Measurements from ENCODE around the gene SGSM1. TPM values are rescaled to one million over a fixed set of nuclear protein-coding genes. Genes with fewer than 3 reads are reported as not detected.

Gene SGSM1
- total RNA-seq, 1 experiment from 2014 or later: 4.3 TPM

DNA sequence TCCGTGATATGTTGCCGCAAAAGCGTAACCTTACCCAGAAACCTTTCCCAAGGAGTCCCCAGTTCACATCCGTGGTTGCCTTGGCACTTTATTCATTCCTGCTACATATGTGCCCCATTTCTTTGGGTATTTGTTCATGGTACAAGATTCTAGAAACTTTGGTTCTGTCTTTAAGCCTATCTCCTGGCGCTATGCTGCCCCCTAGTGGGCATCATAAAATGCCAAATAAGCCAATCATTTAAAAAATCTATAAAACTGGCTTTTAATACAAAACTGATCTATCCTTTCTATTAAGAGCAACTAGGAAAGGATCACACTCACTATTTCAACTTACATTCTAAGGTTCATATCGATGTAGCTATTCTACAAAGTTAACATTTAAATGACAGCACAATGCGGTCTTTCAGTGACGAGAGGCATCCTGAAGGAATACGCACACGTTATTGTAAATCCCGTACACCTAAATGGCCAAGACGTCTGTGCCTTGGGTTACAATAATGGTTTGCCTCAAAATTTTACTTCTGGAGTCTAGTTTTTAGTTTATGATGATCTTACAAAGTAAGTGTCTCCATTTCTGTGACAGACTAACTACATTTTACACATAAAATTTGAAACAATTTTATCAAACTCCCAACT lies 47.7 kb upstream of the SGSM1 start:
- Histone ChIP-seq H2BK5ac (ENCODE audit: insufficient read length, low read length) (no peak overlapping the region), H3K79me1 (ENCODE audit: insufficient read depth, low read depth, low read length, poor library complexity, severe bottlenecking) (no peaks in the 10 kb centered on the region), H3K4me2 (ENCODE audit: insufficient read depth, insufficient read length, low read length) (no peak overlapping the region), H3T11ph (ENCODE audit: low read length) (no peak overlapping the region), H3K56ac (ENCODE audit: insufficient read length, low read depth, low read length) (no peak overlapping the region), H2BK15ac (ENCODE audit: low read depth, low read length) (no peak overlapping the region), H4K91ac (ENCODE audit: insufficient read length, low read depth, low read length) (no peak overlapping the region), H4K8ac (replicated peaks; ENCODE audit: insufficient read length, low read depth, low read length) (no peak overlapping the region), H4K5ac (ENCODE audit: insufficient read length, low read depth, low read length) (no peak overlapping the region), H3K23ac (ENCODE audit: insufficient read length, low read depth, low read length) (no peak overlapping the region), H2AFZ (ENCODE audit: low read length) (no peak overlapping the region), H3K9me3 (ENCODE audit: control insufficient read depth, low read depth, low read length) (no peaks in the 10 kb centered on the region), H2BK12ac (ENCODE audit: insufficient read length, low read depth, low read length) (no peak overlapping the region), H4K20me1 (ENCODE audit: control insufficient read depth, insufficient read depth, insufficient read length) (no peaks in the 10 kb centered on the region), H3K4ac (ENCODE audit: low read depth, low read length) (no peak overlapping the region), H3K4me1 (ENCODE audit: insufficient read depth, low read length) (no peaks in the 10 kb centered on the region), H3K14ac (ENCODE audit: insufficient read depth, low read length) (no peak overlapping the region), H3K23me2 (ENCODE audit: insufficient read length, low read depth, low read length, poor library complexity, severe bottlenecking) (no peaks in the 10 kb centered on the region), H2AK5ac (ENCODE audit: insufficient read length, low read length) (no peak overlapping the region), H3K27ac (ENCODE audit: insufficient read length, low read depth, low read length) (no peak overlapping the region), H2BK20ac (ENCODE audit: low read depth, low read length, poor library complexity, severe bottlenecking) (no peak overlapping the region), H3K9ac (ENCODE audit: extremely low read depth, insufficient read length, low read length) (no peak overlapping the region), H3K18ac (ENCODE audit: insufficient read length, low read depth, low read length) (no peak overlapping the region), H2BK120ac (ENCODE audit: low read depth, low read length, poor library complexity, severe bottlenecking) (no peak overlapping the region), H3K27me3 (ENCODE audit: insufficient read depth, low read length) (no peaks in the 10 kb centered on the region; the same call in 1 of the 2 replicates), H3K79me2 (ENCODE audit: insufficient read depth, low read length) (no peaks in the 10 kb centered on the region)
- no peak overlapping the region for H3K27ac Mint-ChIP-seq
- no peaks in the 10 kb centered on the region for H3K27me3 Mint-ChIP-seq (ENCODE audit: low read depth)
- no peak overlapping the region for H3K4me3 Mint-ChIP-seq
- no CpG with 5 or more reads among the region's 12 CpGs for WGBS (ENCODE audit: extremely low coverage, insufficient read length, low lambda C conversion rate)
- no peaks in the 10 kb centered on the region; a peak in 2 of 4 replicates for H3K4me1 Mint-ChIP-seq
- no peaks in the 10 kb centered on the region for H3K9me3 Mint-ChIP-seq
- TF ChIP-seq, protein P1, sequence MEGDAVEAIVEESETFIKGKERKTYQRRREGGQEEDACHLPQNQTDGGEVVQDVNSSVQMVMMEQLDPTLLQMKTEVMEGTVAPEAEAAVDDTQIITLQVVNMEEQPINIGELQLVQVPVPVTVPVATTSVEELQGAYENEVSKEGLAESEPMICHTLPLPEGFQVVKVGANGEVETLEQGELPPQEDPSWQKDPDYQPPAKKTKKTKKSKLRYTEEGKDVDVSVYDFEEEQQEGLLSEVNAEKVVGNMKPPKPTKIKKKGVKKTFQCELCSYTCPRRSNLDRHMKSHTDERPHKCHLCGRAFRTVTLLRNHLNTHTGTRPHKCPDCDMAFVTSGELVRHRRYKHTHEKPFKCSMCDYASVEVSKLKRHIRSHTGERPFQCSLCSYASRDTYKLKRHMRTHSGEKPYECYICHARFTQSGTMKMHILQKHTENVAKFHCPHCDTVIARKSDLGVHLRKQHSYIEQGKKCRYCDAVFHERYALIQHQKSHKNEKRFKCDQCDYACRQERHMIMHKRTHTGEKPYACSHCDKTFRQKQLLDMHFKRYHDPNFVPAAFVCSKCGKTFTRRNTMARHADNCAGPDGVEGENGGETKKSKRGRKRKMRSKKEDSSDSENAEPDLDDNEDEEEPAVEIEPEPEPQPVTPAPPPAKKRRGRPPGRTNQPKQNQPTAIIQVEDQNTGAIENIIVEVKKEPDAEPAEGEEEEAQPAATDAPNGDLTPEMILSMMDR (conservative IDR thresholded peaks at IDR 0.05): peak; percentile 96
- no peak for DNase-seq
- no peaks in the 10 kb centered on the region for H3K36me3 Mint-ChIP-seq (ENCODE audit: insufficient read depth in 1 of 3, low read depth in 3 of 3)
